GM12874 (cell line): ENCODE results near the gene CLCF1.
A peak's percentile ranks its signal among the peaks of the same experiment; 100 is the strongest.

ENCODE experiments used
- TF ChIP-seq, protein P1 (sequence below): IDR thresholded peaks from 2 replicates; pipeline ENCODE4 v1.5.1; 2011; ENCODE audit warnings: low read depth, mild to moderate bottlenecking, control low read depth, low read length, moderate library complexity; ENCODE audit not compliant: insufficient read depth

Gene CLCF1

GRCh38 chr11:67387518-67387917 lies 14.1 kb upstream of the CLCF1 start:
- TF ChIP-seq, protein P1, sequence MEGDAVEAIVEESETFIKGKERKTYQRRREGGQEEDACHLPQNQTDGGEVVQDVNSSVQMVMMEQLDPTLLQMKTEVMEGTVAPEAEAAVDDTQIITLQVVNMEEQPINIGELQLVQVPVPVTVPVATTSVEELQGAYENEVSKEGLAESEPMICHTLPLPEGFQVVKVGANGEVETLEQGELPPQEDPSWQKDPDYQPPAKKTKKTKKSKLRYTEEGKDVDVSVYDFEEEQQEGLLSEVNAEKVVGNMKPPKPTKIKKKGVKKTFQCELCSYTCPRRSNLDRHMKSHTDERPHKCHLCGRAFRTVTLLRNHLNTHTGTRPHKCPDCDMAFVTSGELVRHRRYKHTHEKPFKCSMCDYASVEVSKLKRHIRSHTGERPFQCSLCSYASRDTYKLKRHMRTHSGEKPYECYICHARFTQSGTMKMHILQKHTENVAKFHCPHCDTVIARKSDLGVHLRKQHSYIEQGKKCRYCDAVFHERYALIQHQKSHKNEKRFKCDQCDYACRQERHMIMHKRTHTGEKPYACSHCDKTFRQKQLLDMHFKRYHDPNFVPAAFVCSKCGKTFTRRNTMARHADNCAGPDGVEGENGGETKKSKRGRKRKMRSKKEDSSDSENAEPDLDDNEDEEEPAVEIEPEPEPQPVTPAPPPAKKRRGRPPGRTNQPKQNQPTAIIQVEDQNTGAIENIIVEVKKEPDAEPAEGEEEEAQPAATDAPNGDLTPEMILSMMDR: no peak

DNA sequence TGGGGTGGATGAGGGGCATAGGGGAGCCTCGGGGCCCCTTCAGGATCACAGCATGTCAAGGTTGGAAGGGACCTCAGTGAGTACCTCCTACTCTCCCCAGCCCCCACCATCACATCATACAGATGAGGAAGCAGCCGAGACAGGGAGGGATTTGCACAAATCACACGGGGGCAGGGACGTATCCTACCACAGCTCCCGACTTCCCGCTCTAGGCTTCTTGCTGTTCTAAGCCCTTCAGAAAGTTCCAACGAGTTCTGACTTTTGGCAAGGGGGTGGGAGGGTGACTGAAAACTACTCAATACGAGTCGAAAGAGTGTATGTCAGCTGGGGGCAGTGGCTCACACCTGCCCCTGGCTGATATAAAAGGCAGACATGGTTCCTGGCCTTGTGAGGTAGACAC lies 13.7 kb upstream of the CLCF1 start:
- TF ChIP-seq, protein P1: no peak

DNA sequence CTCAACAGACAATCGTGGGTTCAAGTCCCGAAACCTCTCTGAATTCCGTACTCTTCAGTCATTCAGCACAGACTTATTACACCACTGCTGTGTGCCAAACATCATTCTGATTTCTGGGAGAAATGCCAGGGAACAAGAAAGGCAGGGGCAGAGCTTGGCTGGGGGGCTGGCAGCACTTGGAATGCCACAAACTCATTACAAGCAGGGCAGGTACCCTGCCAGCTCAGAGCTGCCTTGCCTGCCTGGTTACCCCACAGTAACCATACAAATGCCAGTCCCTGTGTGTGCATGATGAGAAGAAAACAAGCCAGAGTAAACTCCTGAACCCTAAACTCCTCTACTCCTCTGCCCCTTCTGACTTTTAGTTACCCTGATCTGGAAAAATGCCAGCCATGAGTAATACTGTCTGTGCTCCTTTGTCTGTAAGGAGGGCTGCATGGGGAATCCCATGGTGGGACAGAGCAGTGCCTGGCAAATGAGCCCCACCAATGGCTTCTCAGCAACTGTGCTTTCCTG lies 11.5 kb upstream of the CLCF1 start:
- TF ChIP-seq, protein P1: no peak

GRCh38 chr11:67382276-67383136 lies 9.1 kb upstream of the CLCF1 start:
- TF ChIP-seq, protein P1: peak; percentile 97

DNA sequence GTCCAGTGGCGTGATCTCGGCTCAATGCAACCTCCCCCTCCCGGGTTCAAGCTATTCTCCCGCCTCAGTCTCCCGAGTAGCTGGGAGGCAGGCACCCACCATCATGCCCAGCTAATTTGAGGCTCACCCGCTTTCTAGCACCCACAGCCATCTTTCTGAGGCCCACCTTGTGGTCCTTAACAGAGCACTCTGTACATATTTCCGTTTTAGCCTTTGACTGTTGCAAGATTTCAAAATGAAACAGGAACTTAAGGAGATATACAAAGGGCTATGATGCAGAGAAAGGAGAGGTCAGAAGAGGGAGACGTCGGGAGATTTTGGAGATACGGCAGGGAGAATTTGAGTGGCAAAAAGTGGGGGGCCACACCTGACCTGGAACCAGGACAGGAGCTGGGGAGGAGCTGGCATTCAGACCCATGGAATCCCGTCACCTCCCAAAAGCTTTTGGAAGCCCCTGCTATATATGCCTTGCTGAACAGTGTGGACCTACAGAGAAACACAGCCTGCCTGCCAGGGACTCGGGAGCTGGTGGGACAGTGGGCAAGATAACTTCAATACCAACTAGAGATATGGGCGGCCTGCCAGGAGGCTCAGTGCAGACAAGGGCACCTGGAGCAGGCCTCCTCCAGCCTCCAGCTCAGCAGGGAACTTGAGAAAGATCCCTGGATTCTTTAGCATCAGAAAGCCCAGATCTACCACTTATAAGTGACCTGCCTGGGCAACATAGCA lies 8.0 kb upstream of the CLCF1 start:
- TF ChIP-seq, protein P1: no peak

DNA sequence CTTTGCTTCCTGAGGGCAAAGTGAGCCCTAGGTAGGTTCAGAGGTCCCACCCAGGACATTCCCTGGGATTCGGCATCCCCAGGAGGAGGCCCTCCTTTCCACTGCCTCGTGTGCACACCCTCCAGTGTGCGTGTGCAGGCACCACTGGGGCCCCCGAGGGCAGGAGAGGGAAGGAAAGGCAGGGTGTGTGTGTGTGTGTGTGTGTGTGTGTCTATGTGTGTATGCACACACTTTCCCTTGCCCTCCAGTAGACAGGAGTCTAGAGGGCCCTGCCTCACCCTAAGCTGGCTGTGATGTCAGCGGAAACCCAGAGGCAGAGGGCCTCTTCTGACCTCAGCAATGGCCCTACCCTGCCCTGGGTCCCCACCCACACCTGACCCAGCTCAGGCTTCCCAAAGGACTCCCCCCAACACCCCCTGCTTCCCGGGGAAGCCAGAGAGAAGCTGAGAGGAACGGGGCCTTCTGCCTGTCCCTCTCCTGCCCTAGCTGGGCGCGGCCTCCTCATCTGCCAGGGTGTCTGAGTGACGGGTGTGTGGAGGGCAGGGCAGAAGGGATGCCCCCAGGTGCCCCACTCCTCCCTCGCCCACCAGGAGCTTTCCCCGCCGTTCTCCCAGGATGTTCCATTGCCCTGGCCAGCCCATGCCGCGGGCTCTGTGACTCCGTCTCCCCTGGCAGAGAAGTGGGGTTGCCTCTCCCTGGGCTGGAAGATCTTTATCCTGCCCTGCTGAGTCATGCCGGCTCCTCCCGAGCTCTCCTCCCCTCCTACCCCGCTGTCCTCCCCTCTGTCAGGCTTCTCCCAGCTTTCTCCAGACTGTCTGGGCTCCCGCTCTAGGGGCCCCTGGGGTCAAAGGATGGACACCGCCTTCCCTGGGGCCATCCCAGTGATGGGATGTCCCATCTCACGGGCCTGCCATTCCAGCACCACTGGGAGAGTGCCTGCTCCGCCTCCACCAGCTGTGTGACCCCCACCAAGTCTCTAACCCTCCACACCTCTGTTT lies 6.0 kb upstream of the CLCF1 start:
- TF ChIP-seq, protein P1: no peak

- TF ChIP-seq, protein P1: no peak
Observed at GRCh38 chr11:67378544-67378943, 5.1 kb upstream of the CLCF1 start.
